ENCODE data around the gene PLA2G4E.

PLA2G4E gene

DNA sequence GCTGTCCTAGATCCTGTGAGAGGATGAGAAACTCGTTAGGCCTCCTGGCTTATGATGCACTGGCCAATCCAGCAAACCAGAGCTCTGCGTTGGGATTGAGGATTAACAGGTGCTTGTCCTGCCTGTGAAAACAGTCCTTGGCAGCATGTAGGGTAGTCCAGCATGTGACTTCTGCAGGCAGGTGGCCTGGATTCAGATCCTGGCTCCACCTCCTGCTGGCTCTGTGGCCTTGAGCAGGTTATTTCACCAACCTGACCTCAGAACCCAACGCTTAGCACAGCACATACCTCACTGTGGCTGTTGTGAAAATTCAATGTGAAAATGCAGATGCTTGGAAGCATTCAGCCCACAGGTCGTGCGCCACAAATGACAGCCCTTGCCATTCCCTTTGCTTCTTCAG is 40.0 kb upstream of the PLA2G4E start:
- TF ChIP-seq, protein P1, sequence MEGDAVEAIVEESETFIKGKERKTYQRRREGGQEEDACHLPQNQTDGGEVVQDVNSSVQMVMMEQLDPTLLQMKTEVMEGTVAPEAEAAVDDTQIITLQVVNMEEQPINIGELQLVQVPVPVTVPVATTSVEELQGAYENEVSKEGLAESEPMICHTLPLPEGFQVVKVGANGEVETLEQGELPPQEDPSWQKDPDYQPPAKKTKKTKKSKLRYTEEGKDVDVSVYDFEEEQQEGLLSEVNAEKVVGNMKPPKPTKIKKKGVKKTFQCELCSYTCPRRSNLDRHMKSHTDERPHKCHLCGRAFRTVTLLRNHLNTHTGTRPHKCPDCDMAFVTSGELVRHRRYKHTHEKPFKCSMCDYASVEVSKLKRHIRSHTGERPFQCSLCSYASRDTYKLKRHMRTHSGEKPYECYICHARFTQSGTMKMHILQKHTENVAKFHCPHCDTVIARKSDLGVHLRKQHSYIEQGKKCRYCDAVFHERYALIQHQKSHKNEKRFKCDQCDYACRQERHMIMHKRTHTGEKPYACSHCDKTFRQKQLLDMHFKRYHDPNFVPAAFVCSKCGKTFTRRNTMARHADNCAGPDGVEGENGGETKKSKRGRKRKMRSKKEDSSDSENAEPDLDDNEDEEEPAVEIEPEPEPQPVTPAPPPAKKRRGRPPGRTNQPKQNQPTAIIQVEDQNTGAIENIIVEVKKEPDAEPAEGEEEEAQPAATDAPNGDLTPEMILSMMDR (IDR thresholded peaks at IDR 0.05; ENCODE audit: low read depth, low read length): no peak
- H3K9me3 ChIP-seq: no peaks in the 10 kb centered on the region
- peaks cover 5% of the 10 kb centered on the region; the same call in 1 of the 2 replicates for H3K27me3 ChIP-seq
- DNase-seq: no peak
- no peaks in the 10 kb centered on the region for H3K36me3 ChIP-seq
- H3K4me3 ChIP-seq (ENCODE audit: low read depth, low read length): no peak overlapping the region
- H3K4me1 ChIP-seq: no peaks in the 10 kb centered on the region; the same call in 1 of the 2 replicates

DNA sequence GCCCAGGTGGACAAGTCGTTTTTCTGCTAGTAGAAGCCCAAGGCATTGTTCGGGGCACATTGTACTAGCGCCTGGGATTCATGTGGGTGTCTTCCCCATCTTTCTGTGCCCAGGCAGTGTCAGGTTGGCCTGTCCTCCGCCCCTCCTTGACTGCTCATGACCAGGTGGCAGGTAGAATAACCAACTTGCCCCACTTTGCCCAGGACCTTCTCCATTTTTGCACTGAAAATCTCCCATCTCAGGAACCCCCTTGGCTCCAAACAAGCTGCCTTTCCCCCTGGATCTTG is 39.6 kb upstream of the PLA2G4E start:
- Histone ChIP-seq H3K4me1 (no peaks in the 10 kb centered on the region; the same call in 1 of the 2 replicates), H3K4me3 (ENCODE audit: low read depth, low read length) (no peak overlapping the region), H3K9me3 (no peaks in the 10 kb centered on the region), H3K27me3 (peaks cover 5% of the 10 kb centered on the region; the same call in 1 of the 2 replicates), H3K36me3 (no peaks in the 10 kb centered on the region)
- TF ChIP-seq, protein P1 (IDR thresholded peaks at IDR 0.05; ENCODE audit: low read depth, low read length): no peak
- DNase-seq: no peak

DNA sequence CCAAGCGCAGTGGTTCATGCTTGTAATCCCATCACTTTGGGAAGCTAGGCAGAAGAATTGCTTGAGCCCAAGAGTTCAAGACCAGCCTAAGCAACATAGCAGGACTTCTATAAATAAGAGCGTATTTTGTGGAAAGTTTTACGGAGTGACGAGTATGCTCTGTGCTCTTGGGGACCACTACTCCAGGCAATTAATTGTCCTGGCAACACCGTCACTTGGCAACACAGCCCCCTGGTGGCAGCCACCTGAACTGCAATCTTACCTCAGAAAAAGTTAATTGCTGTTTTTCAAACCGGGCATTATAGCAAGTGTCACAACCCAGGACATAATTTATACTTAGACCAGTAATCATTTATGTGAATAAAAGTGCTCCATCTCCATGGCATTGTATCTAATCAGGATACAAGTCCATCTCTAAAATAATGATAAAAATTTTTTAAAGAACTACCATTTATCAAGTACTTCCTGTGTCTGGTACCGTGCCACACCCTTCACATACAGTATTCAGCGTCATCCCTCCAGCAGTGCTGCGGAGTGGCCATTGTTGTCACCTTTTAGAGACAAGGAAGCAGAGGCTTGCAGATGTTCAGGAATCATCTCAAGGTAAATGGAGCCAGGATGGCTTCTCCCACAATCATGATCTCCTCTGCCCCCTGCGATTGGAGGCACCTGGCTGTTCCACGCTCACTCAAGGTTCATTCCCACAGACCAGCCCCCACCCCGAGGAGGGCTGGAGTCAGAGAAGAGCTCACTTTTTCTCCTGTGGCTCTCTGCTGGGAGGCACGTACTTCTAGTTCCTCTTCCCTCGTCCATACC is 39.0 kb upstream of the PLA2G4E start:
- Histone ChIP-seq H3K27me3 (peaks cover 5% of the 10 kb centered on the region; the same call in 1 of the 2 replicates), H3K4me3 (ENCODE audit: low read depth, low read length) (no peak overlapping the region), H3K9me3 (no peaks in the 10 kb centered on the region), H3K4me1 (no peaks in the 10 kb centered on the region; the same call in 1 of the 2 replicates), H3K36me3 (no peaks in the 10 kb centered on the region)
- TF ChIP-seq, protein P1 (IDR thresholded peaks at IDR 0.05; ENCODE audit: low read depth, low read length): peak; percentile 98
- peak; percentile 72 for DNase-seq

DNA sequence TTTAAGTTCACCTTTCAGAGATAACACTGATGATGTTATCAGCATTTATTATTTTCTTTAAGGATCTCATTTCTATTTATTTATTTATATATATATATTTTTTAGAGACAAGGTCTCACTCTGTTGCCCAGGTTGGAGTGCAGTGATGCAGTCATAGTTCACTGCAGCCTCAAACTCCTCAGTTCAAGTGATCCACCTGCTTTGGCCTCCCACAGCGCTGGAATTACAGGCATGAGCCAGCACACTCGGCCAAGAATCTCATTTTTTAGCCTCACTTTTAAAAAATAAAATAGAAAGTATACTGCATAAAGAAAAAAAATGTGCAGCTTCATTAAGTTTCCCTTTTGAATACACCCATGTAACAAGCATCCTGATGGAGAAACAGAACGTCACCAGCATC is 37.9 kb upstream of the PLA2G4E start:
- Histone ChIP-seq H3K4me3 (ENCODE audit: low read depth, low read length) (no peak overlapping the region), H3K4me1 (peaks cover 4% of the 10 kb centered on the region; the same call in 1 of the 2 replicates), H3K9me3 (no peaks in the 10 kb centered on the region), H3K36me3 (no peaks in the 10 kb centered on the region), H3K27me3 (peaks cover 5% of the 10 kb centered on the region; the same call in 1 of the 2 replicates)
- TF ChIP-seq, protein P1 (IDR thresholded peaks at IDR 0.05; ENCODE audit: low read depth, low read length): no peak
- no peak for DNase-seq

DNA sequence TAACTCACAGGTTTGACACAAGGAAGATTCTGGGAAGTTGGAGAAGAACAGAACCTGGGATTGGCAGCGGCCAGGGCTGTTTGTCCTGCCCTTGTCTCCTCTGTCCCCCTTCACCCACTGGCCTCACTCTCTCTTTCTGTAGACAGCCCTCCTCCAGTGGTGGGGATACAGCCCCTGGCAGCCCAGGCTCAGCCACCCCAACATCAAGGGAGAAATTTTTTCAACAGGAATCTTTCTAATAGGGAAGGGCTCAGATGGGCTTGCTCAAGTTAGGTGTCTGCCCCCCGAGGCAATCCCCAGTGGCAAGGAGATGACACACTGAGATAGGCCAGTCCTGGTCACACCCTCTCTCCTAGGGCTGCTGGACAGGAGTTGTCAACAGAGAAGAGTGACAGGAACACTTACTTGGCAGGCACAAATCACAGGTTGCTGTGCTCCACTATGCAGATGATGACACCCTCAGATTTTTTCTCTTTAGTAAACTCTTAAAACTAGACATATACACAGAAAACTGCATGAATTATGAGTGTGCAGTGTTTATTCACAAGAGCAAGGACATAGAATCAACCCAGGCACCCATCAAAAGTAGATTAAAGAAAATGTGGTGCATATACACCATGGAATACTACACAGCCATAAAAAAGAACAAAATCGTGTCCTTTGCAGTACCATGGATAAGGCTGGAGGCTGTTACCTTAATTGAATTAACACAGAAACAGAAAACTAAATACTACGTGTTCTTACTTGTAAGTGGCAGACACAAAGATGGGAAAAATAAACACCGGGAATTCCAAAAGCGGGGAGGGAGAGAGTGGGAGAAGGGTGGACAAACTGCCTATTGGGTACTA is 37.2 kb upstream of the PLA2G4E start:
- no peak for DNase-seq
- TF ChIP-seq, protein P1 (IDR thresholded peaks at IDR 0.05; ENCODE audit: low read depth, low read length): no peak
- H3K9me3 ChIP-seq: no peaks in the 10 kb centered on the region
- peak overlapping the region; percentile 52; the same call in 1 of the 2 replicates for H3K4me3 ChIP-seq (ENCODE audit: low read depth, low read length)
- H3K36me3 ChIP-seq: no peaks in the 10 kb centered on the region
- H3K4me1 ChIP-seq: peaks cover 4% of the 10 kb centered on the region; the same call in 1 of the 2 replicates
- peaks cover 5% of the 10 kb centered on the region; the same call in 1 of the 2 replicates for H3K27me3 ChIP-seq
